Common myeloid progenitor, CD34-positive (primary cell): ENCODE measurements around the gene RNF25.

Experiments used
- CTCF ChIA-PET: fragments of 350-600 bp; sonication (Branson Sonifier 250); formaldehyde crosslinking; loops from one replicate; lab custom pipeline; 2021; ENCODE audit warnings: antibody characterized with exemption; lab: Charles Lee
- POLR2A ChIA-PET: fragments of 350-600 bp; sonication (Branson Sonifier 250); formaldehyde crosslinking; loops from one replicate; lab custom pipeline; 2021; ENCODE audit warnings: antibody characterized with exemption; lab: Charles Lee
- DNase-seq, 3 donors: peaks; one replicate each; pipeline versions ENCODE4 v3.0.0 to v3.0.0-alpha.2; 2013
- H3K27ac ChIP-seq, 2 experiments: 1 replicate in 1 of 2; 2 replicates in 1 of 2; pipeline ENCODE4 v1.7.0; 2013; ENCODE audit warnings: inconsistent platforms in 2 of 2, low read length in 2 of 2, mild to moderate bottlenecking in 2 of 2, low read depth in 1 of 2, moderate library complexity in 1 of 2; ENCODE audit not compliant: severe bottlenecking in 2 of 2, insufficient read depth in 1 of 2, poor library complexity in 1 of 2
- H3K27me3 ChIP-seq, 5 experiments: replicated peaks in 2 of 5; 1 replicate in 3 of 5; 2 replicates in 2 of 5; pipeline versions ENCODE4 v1.6.1 to v1.7.0; 2013; ENCODE audit warnings: low read length in 4 of 5, mild to moderate bottlenecking in 2 of 5, moderate library complexity in 2 of 5, inconsistent platforms in 1 of 5; ENCODE audit not compliant: insufficient read depth in 5 of 5, control insufficient read depth in 4 of 5
- H3K36me3 ChIP-seq, 4 experiments: 1 replicate in 2 of 4; 2 replicates in 2 of 4; pipeline versions ENCODE4 v1.6.1 to v1.7.0; 2013; ENCODE audit warnings: low read length in 3 of 4, control low read depth in 1 of 4, mild to moderate bottlenecking in 1 of 4; ENCODE audit not compliant: control insufficient read depth in 4 of 4, insufficient read depth in 4 of 4
- H3K4me1 ChIP-seq, 4 experiments: 1 replicate in 3 of 4; 2 replicates in 1 of 4; pipeline versions ENCODE4 v1.6.1 to v1.7.1; 2013; ENCODE audit warnings: low read length in 3 of 4, mild to moderate bottlenecking in 3 of 4, control low read depth in 1 of 4, inconsistent platforms in 1 of 4, moderate library complexity in 1 of 4; ENCODE audit not compliant: control insufficient read depth in 4 of 4, insufficient read depth in 4 of 4; ENCODE audit errors: control extremely low read depth in 1 of 4
- H3K4me3 ChIP-seq, 7 experiments: 1 replicate in 4 of 7; 2 replicates in 3 of 7; pipeline versions ENCODE4 v1.5.1 to v1.7.0; 2013; ENCODE audit warnings: mild to moderate bottlenecking in 7 of 7, low read length in 6 of 7, moderate library complexity in 6 of 7, inconsistent platforms in 2 of 7, low read depth in 2 of 7, control low read depth in 1 of 7; ENCODE audit not compliant: insufficient read depth in 4 of 7, control insufficient read depth in 1 of 7; ENCODE audit errors: extremely low read depth in 1 of 7
- H3K9me3 ChIP-seq, 5 experiments: 1 replicate in 4 of 5; 2 replicates in 1 of 5; pipeline versions ENCODE4 v1.6.1 to v1.7.1; 2013; ENCODE audit warnings: low read length in 4 of 5, mild to moderate bottlenecking in 2 of 5, inconsistent platforms in 1 of 5, low read depth in 1 of 5, moderate library complexity in 1 of 5; ENCODE audit not compliant: control insufficient read depth in 4 of 5, insufficient read depth in 2 of 5; ENCODE audit errors: control extremely low read depth in 1 of 5
- WGBS: methylation state at CpG from one replicate; pipeline ENCODE4 v1.1.5; 2013; ENCODE audit not compliant: insufficient coverage; 5-methylcytosine and 5-hydroxymethylcytosine counted together

Gene RNF25

GRCh38 chr2:218716070-218716469 is 44.3 kb upstream of the RNF25 start:
- no peak overlapping the region for H3K4me3 ChIP-seq
- H3K4me1 ChIP-seq: peaks cover 6 to 18% (median 12%) of the 10 kb centered on the region in 4 experiments
- CTCF ChIA-PET: no interaction called here
- H3K9me3 ChIP-seq: no peaks in the 10 kb centered on the region
- 100% methylated on average over 1 of the region's 4 CpGs for WGBS
- DNase-seq: no peak
- no peak overlapping the region for H3K27ac ChIP-seq
- H3K27me3 ChIP-seq: no peaks in the 10 kb centered on the region
- H3K36me3 ChIP-seq: peaks cover 0 to 17% (median 6%) of the 10 kb centered on the region in 4 experiments
- POLR2A ChIA-PET: no interaction called here

GRCh38 chr2:218713922-218714321 is 42.1 kb upstream of the RNF25 start:
- ChIA-PET CTCF (interaction anchor here (1.3 kb wide), 1 partner anchor 27 kb away, joined by 4 read pairs; no protein-coding TSS in a partner anchor), POLR2A (no interaction called here)
- no peaks in the 10 kb centered on the region for H3K27me3 ChIP-seq
- WGBS: 100% methylated on average over 2 of the region's 2 CpGs
- no peaks in the 10 kb centered on the region for H3K9me3 ChIP-seq
- H3K4me3 ChIP-seq: no peak overlapping the region
- H3K27ac ChIP-seq: no peak overlapping the region
- peaks cover 0 to 10% (median 6%) of the 10 kb centered on the region in 4 experiments for H3K36me3 ChIP-seq
- no peak for DNase-seq
- peaks cover 8 to 21% (median 15%) of the 10 kb centered on the region in 4 experiments for H3K4me1 ChIP-seq

- POLR2A ChIA-PET: interaction anchor here (0.6 to 1.4 kb wide), 2 partner anchors 11 to 104 kb away, joined by 3 to 8 read pairs; partner anchors contain the start of gene PLCD4
- Histone ChIP-seq H3K4me1 (peaks cover 8 to 21% (median 15%) of the 10 kb centered on the region in 4 experiments), H3K36me3 (peaks cover 0 to 10% (median 3%) of the 10 kb centered on the region in 4 experiments), H3K27me3 (no peaks in the 10 kb centered on the region), H3K9me3 (peaks cover 0 to 2% (median 0%) of the 10 kb centered on the region in 5 experiments), H3K4me3 (peak overlapping the region in 6 of 7 experiments; percentile 75 to 89 (median 82)), H3K27ac (peak overlapping the region; percentile 11 to 77)
- CTCF ChIA-PET: interaction anchor here (0.7 to 3.4 kb wide), 9 partner anchors 9 to 138 kb away, joined by 3 to 11 read pairs (median 6); partner anchors contain the start of genes BCS1L and ZNF142
- no peak for DNase-seq
- 6% methylated on average over 2 of the region's 5 CpGs for WGBS
Observed at GRCh38 chr2:218711550-218711929, 39.7 kb upstream of the RNF25 start.

DNA sequence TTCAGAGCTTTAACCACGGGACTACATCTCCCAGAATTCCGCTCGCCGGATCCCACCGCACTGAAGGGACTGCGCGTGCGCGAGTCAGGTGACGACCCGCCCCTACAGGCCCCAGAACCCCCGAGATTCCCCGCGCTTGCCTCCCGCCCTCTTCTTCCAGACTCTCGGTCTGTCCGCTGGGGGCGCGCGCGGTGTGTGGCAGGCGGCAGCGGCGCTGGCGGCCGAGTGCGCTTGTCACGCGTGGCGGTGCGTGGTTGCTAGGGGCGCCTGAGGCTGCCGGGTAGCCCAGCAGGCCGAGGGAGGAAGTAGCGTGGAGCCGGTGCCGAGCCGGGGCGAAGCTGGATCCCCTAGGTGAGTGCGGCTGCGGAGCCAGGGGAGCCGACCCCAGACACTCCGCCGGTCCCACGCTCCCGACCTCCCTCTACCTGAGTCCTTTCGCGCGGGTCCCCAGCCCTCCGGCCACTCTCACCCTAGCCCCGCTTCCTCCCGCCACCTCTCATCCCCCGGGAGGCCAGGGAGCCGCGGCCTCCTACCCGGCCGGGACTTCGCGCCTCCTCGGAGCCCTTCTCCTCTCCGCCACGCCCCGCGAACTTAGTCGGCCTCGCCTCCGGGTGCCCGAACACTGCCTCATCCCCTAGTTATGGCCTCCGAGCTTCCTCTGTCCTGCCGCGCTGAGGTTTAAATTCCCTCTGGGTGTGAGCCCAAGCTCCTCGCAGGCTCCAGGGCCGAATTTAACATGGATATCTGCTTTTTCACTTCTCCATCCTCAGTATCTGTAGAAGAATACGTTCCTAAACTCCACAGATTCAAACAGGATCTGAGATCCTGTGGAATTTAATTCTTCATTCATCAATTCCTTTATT is 39.1 kb upstream of the RNF25 start, which contains the start of gene TTLL4:
Gene TTLL4 (plus strand): TSS at position 149 of the 863 bp plus-strand sequence. CDS start 26,842 bp downstream, outside the sequence.
- under 1% methylated on average over 56 of the region's 74 CpGs for WGBS
- CTCF ChIA-PET: interaction anchor here (0.7 to 3.4 kb wide), 18 partner anchors 8 to 186 kb away, joined by 3 to 11 read pairs (median 4); partner anchors contain the start of genes BCS1L and ZNF142

GRCh38 chr2:218710334-218710686 is 38.5 kb upstream of the RNF25 start:
- H3K4me1 ChIP-seq: peaks cover 8 to 21% (median 15%) of the 10 kb centered on the region in 4 experiments
- H3K27ac ChIP-seq: no peak overlapping the region
- 65% methylated on average over 13 of the region's 14 CpGs for WGBS
- ChIA-PET POLR2A (interaction anchor here (1.4 kb wide), 1 partner anchor 13 kb away, joined by 3 read pairs; no protein-coding TSS in a partner anchor), CTCF (interaction anchor here (0.7 to 3.4 kb wide), 13 partner anchors 11 to 186 kb away, joined by 3 to 11 read pairs (median 4); partner anchors contain the start of genes BCS1L and ZNF142)
- H3K9me3 ChIP-seq: peaks cover 0 to 2% (median 0%) of the 10 kb centered on the region in 5 experiments
- peaks cover 0 to 2% (median under 1%) of the 10 kb centered on the region in 4 experiments for H3K36me3 ChIP-seq
- no peak for DNase-seq
- H3K27me3 ChIP-seq: no peaks in the 10 kb centered on the region
- H3K4me3 ChIP-seq: peak overlapping the region in 6 of 7 experiments; percentile 44 to 89 (median 82)

More for the DNA sequence above, 39.1 kb upstream of the RNF25 start, which contains the start of gene TTLL4:
- Histone ChIP-seq H3K4me1 (peaks cover 8 to 21% (median 15%) of the 10 kb centered on the region in 4 experiments), H3K27ac (peak within 1 kb of the TSS; percentile 11 to 77), H3K27me3 (no peaks in the 10 kb centered on the region), H3K36me3 (peaks cover 0 to 7% (median 2%) of the 10 kb centered on the region in 4 experiments), H3K9me3 (peaks cover 0 to 2% (median 0%) of the 10 kb centered on the region in 5 experiments), H3K4me3 (peak within 1 kb of the TSS; percentile 75 to 89 (median 82))
- DNase-seq: peak; percentile 96 to 98 (median 98)
- POLR2A ChIA-PET: interaction anchor here (1.4 kb wide), 1 partner anchor 12 kb away, joined by 3 read pairs; no protein-coding TSS in a partner anchor

- H3K4me1 ChIP-seq: peaks cover 8 to 21% (median 15%) of the 10 kb centered on the region in 4 experiments
- ChIA-PET POLR2A (no interaction called here), CTCF (interaction anchor here (0.7 to 3.4 kb wide), 13 partner anchors 11 to 187 kb away, joined by 3 to 11 read pairs (median 4); partner anchors contain the start of genes BCS1L and ZNF142)
- no peak for DNase-seq
- peaks cover 0 to 2% (median 0%) of the 10 kb centered on the region in 5 experiments for H3K9me3 ChIP-seq
- WGBS: 90% methylated on average over 7 of the region's 8 CpGs
- no peak overlapping the region for H3K27ac ChIP-seq
- no peaks in the 10 kb centered on the region for H3K36me3 ChIP-seq
- H3K4me3 ChIP-seq: peak overlapping the region in 2 of 7 experiments; percentile 79 to 84
- no peaks in the 10 kb centered on the region for H3K27me3 ChIP-seq
Observed at GRCh38 chr2:218709908-218710307, 38.1 kb upstream of the RNF25 start.
